Measurements from ENCODE around the gene IQSEC3.

Gene IQSEC3

DNA sequence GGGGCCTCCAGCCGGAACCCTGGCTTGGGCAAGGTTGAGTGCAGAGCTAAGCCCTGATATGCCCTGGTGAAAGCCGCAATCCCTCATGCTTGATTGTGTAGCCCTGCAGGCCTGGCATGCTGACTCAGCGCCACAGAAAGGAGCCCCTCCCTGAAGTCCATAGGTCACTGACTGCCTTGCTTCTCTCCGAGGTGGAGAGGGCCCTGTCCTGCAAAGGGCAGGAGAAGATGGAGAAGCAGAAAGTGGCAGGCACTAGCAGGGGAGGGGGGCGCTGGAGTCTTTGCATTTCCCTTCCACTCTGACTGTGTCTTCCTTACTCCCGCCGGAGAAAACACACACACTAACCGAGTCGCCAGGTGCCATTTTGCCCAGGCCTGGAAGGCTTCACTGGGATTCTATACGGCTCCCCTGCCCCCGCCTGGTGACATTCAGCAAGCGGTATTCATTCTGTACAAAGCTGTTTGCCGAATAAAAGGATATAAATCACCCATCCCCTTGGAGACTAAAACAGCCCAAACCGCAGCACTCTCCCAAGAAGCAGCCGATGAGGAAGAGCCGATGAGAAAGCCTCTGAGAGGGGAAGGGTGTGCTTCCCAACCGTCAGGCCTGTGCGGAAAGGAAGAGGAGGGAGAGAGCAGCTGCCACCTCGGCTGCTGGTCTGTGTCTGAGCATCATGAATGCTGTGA, 77.5 kb downstream of the IQSEC3 start:
- peak; percentile 65 for DNase-seq

GRCh38 chr12:144650-145284, 78.2 kb downstream of the IQSEC3 start:
- no peak for DNase-seq

- no peak for DNase-seq
Observed at GRCh38 chr12:145369-145960, 78.9 kb downstream of the IQSEC3 start.

DNA sequence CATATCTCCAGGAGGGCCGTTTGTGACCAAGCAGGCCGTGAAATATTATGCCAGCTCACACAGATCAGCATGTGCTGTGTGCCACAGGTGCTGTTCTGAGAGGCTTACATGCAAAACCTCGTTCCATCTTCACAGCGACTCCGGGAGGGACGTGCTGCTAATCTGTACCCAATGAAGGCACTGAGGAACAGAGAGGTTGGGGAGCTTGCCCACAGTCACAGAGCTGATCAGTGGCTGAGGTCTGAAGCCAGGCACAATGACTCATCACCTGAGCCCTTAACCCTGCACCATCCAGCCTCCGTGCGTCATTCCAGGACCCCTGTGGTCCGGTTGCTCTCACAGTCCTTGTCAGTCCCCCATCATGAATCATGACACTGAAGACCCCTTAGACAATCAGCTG, 80.7 kb downstream of the IQSEC3 start:
- no peak for DNase-seq

DNA sequence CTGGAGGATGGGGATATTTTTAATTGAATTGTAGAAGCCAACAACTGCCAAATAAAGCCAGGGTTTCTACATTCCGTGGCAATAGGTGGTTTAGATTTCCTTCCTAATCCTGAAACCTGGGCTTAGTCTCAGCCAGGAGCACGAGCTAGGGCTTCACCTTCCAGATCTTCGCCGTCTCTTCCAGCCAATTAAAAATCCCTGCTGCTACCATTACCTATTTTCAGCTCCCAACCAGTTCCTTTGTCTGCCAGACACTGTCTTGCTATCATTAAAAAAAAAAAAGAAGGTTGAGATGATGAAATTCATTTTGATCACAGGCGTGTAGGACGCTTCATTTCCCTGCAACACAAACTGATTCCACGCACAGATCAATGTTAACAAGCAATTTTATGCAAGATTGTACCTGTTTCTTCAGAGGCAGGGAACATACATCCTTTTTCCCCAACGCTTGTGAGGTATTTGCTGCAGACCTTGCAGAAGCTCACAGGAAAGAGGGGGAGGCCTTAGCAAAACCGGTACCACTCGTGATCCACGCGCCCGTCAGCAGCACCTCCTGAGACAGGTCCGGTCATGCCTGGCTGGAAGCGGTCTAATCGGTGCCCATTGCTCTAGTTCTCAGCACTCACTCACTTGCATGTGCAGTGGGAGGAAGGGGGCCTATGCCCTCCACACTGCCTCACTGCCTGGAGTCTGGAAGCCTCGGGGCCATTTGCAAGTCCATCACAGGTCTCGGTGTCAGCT, 82.3 kb downstream of the IQSEC3 start:
- DNase-seq, result no peak

- no peak for DNase-seq
Observed at GRCh38 chr12:151579-151978, 85.0 kb downstream of the IQSEC3 start.

DNA sequence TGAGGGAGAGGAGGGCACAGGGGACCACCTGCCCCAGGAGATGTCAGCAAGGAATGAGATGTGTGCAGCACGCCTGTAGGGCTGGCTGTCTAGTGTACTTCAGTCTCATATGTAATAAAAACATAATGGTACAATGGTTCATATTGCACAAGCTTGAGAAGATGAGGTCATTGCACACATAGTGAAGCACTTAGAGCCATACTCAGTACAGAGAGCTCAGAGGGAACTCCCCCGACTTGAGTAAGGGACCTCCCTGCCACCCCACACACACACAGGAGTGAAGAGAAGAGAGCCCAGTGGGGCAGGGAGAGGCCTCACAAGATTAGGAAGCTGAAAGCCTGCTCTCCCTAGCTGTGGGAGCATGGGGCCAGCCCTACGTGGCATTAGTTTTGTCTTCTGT, 85.9 kb downstream of the IQSEC3 start:
- DNase-seq, result no peak

GRCh38 chr12:153080-153746, 86.6 kb downstream of the IQSEC3 start:
- peak; percentile 93 for DNase-seq

DNA sequence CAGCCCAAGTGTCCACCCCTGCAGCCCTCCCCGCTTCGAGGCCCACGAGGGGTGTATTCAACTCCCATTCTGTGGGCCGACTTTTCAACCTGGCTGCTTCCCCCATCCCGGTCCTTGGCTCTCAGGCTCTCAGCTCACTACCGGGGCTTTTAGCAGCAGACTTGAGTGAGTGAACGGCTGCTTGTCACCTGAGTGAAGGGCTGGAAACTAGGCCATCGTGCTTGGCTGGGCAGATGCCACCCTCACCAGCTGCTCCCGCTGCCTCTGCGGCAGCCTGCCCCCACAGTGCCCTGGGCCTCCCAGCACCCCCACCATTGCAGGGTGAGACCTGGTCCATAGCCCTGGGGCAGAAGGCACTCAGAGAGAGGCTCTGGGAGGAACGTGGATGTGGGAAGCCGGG, 87.5 kb downstream of the IQSEC3 start:
- no peak for DNase-seq

- DNase-seq, result no peak
Observed at GRCh38 chr12:155006-155405, 88.4 kb downstream of the IQSEC3 start.

- DNase-seq, result no peak
Observed at GRCh38 chr12:155646-156045, 89.1 kb downstream of the IQSEC3 start.

- no peak for DNase-seq
Observed at GRCh38 chr12:156945-157344, 90.4 kb downstream of the IQSEC3 start.

GRCh38 chr12:157644-158043, 91.1 kb downstream of the IQSEC3 start:
- DNase-seq, result no peak

DNA sequence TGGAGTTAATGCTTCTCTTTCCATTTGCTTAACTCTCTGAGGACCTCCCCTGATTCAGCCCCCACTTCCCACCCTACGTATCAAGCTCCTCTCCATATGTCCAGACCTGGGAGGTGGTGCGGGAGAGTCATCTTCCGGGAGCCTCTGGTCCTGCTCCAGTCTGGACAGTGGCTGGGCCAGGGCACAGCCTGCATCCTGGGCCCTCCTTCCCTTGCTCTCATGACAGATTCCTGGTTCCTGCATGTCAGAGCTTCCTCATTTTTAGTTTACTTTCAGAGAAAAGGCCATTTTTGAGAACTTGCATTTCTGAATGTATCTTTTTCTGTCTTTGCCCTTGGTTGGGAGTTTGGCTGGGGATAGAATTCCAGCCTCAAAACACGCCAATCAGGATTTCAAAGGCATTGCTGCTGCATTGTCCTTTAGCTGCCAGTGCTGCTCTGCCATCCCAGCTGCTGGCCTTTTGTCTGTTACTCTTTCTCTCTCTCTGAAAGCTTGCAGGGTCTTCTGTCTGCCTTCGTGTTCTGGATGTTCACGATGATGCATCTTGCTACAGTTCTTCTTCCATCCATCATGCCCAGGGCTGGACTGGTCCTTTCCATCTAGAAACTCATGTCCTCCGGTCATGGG, 92.7 kb downstream of the IQSEC3 start:
- no peak for DNase-seq

GRCh38 chr12:160858-161257, 94.3 kb downstream of the IQSEC3 start:
- no peak for DNase-seq

DNA sequence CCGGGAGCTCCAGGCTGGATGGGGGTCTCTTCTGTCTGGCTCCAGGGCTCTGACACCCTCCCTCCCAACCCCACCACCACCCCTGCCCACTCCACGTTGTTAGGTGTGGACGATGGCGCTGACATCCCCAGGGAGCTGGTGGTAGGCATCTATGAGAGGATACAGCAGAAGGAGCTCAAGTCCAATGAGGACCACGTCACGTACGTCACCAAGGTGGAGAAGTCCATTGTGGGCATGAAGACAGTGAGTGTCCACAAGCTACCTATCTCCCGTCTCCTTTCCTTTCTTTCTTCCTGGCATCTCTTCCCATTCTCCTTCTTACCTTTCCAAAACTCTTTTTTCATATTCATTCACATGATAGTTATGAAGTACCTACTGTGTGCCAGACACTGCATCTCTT, 95.3 kb downstream of the IQSEC3 start:
- DNase-seq, result no peak

DNA sequence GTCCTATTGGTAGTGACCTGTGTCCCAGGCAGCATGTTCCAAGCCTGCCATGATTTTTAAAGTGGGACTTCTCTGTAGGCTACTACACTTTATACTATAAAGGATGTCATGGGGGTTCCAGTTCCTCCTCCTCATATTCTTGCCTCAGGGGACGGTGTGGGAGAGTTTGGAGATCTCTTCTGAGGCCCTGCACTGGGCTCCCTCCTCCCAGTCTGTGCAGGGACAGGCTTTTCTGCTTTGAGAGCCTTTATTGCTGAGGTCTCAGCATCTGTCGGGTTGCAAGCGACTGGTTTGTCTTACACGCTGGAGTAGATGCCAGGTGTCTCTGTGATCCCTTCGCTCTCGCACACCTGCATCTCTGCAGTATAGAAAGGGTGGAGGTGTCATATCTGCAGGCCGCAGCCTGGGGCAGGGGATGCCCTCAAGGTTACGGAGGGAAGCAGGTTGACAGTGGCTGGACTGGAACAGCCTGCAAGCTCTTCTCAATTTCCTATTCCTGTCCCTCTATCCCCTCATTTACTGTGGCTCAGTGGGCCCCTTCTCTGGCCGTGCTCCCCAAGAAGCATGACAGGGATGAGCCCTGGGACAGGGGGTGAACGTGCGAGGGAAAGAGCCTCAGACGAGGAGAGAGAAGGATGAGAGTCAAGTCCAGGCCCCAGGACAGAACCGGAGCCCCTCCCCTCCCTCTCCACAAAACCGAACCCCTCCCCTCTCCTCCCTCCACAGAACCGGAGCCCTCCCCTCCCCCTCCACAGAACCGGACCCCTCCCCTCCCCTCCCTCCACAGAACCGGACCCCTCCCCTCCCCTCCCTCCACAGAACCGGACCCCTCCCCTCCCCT, 96.1 kb downstream of the IQSEC3 start:
- peak; percentile 41 for DNase-seq

- DNase-seq, result peak; percentile 47
Observed at GRCh38 chr12:163406-163986, 96.9 kb downstream of the IQSEC3 start.

DNA sequence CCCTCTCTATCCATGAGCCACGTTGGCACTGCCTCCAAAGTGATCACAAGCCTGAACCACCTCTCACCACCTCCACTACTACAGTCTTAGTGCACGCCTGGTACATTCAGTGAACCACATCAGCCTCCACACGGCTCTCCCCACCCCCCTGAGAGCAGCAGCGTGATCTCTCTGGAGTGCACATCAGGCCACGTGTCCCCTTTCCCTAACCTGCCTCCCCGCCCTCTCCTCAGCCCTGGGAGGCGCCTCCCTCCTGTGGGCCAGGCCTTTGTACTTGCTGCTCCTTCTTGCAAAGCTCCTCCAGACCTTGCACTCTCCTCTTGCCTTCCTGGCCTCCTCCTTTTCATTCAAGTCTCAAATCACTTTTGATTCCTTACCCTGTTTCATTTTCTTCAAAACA, 97.6 kb downstream of the IQSEC3 start:
- peak; percentile 82 for DNase-seq

GRCh38 chr12:165862-166368, 99.3 kb downstream of the IQSEC3 start:
- no peak for DNase-seq

DNA sequence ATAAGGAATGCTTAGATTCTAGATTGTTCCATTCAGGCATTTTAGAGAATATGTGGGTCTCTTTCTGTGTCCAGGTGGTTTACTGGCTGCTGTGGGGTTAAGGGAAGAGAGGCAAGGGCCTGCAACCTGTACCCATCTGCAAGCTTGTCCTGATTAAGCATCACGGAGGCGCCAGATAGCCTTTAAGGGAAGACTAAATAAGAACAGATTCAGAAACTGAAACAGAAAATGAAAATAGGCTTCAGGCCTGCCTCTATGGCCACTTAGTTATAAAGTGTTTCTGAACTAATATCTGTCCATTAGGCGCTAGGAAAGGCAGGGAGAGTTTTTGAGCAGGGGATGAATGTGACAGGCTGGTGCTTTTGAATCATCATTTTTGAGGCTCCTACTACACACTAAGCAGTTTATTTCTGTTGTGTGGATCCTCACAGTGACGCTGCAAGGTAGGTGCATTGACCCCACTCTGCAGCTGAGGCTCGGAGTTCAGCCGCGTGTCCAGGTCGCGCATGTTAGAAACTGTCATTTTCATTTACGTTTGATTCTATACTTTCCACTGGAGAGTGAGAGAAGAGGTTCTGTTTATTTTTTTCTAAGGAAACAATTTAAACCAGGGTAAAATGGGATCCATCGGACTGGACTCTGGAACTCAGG, 100.0 kb downstream of the IQSEC3 start:
- peak; percentile 26 for DNase-seq
